ENCODE results near the gene CDKN2D.
"Not testable (repeated sequence)": the region's sequence is repeated elsewhere in the genome, so short reads cannot be mapped to it uniquely, and the experiment has no call there.

Gene CDKN2D

DNA sequence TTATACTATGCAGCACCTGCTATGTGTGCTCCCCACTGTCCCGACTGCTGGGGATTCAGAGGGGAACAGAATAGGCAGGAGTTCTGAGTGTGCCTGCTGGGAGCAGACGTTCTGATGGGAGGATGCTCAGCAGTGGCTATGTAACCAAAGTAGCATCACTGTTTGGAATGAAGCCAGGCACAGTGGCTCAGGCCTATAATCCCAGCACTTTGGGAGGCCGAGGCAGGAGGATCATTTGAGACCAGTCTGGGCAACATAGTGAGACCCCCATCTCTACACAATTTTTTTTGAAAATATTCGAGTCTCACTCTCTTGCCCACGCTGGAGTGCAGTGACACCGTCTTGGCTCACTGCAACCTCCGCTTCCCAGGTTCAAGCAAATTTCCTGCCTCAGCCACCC lies 19.0 kb downstream of the CDKN2D start:
- H3K4me3 ChIP-seq (ENCODE audit: low read depth in 1 of 2, low read length in 2 of 2): no peak overlapping the region
- H3K27ac ChIP-seq (ENCODE audit: low read length): no peak overlapping the region
- no peaks in the 10 kb centered on the region for H3K9me3 ChIP-seq (ENCODE audit: control insufficient read depth in 1 of 2, low read length in 2 of 2)
- H3K36me3 ChIP-seq (ENCODE audit: control insufficient read depth in 1 of 2, insufficient read depth in 2 of 2, low read length in 2 of 2): peaks cover 21 to 68% of the 10 kb centered on the region in 2 donors
- no peaks in the 10 kb centered on the region for H3K27me3 ChIP-seq (ENCODE audit: low read depth, low read length)
- H3K4me1 ChIP-seq (ENCODE audit: control insufficient read depth in 1 of 2, insufficient read depth in 2 of 2, low read length in 2 of 2): peaks cover 0 to 9% of the 10 kb centered on the region in 2 donors

DNA sequence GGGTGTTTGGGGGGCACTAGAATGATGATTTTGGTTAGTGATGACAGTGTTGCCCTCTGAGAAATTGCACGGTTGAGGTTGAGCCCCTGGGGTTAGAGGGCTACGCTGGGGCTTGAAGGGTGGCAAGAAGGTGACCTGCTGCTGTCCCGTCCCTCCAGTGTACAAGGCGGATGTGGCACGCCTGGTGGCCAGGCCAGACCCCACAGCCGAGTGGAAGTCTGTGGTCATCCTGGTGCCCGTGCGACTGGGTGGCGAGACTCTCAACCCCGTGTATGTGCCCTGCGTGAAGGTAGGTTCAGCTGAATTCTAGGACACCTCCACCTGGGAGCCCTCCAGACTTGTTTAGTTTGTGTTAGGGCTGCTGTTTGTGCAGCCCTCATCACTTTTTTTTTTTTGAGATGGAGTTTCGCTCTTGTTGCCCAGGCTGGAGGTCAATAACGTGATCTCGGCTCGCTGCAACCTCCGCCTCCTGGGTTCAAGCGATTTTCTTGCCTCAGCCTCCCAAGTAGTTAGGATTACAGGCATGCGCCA lies 20.0 kb downstream of the CDKN2D start:
- Histone ChIP-seq H3K9me3 (ENCODE audit: control insufficient read depth in 1 of 2, low read length in 2 of 2) (no peaks in the 10 kb centered on the region), H3K27ac (ENCODE audit: low read length) (no peak overlapping the region), H3K36me3 (ENCODE audit: control insufficient read depth in 1 of 2, insufficient read depth in 2 of 2, low read length in 2 of 2) (peaks cover 13 to 61% of the 10 kb centered on the region in 2 donors), H3K27me3 (ENCODE audit: low read depth, low read length) (no peaks in the 10 kb centered on the region), H3K4me3 (ENCODE audit: low read depth in 1 of 2, low read length in 2 of 2) (no peak overlapping the region), H3K4me1 (ENCODE audit: control insufficient read depth in 1 of 2, insufficient read depth in 2 of 2, low read length in 2 of 2) (peaks cover 0 to 15% of the 10 kb centered on the region in 2 donors)

DNA sequence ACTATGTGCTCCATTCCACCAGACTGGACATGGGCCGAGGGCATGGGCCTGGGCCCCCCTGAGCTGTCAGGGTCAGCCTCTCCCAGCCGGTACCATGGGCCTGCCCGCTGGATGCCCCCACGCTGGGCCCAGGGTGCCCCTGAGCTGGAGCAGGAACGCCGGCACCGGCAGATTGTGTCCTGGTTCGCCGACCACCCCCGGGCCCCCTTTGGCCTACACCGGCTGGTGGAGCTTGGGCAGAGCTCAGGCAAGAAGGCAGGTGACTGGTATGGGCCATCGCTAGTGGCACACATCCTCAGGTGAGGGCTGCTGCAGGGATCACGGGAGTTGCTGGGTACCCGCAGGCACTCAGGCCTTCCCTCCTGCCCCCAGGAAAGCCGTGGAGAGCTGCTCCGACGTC lies 22.0 kb downstream of the CDKN2D start:
- H3K4me1 ChIP-seq (ENCODE audit: control insufficient read depth in 1 of 2, insufficient read depth in 2 of 2, low read length in 2 of 2): peaks cover 0 to 19% of the 10 kb centered on the region in 2 donors
- H3K27ac ChIP-seq (ENCODE audit: low read length): no peak overlapping the region
- no peaks in the 10 kb centered on the region for H3K9me3 ChIP-seq (ENCODE audit: control insufficient read depth in 1 of 2, low read length in 2 of 2)
- H3K36me3 ChIP-seq (ENCODE audit: control insufficient read depth in 1 of 2, insufficient read depth in 2 of 2, low read length in 2 of 2): peaks cover 7 to 41% of the 10 kb centered on the region in 2 donors
- no peaks in the 10 kb centered on the region for H3K27me3 ChIP-seq (ENCODE audit: low read depth, low read length)
- H3K4me3 ChIP-seq (ENCODE audit: low read depth in 1 of 2, low read length in 2 of 2): no peak overlapping the region

DNA sequence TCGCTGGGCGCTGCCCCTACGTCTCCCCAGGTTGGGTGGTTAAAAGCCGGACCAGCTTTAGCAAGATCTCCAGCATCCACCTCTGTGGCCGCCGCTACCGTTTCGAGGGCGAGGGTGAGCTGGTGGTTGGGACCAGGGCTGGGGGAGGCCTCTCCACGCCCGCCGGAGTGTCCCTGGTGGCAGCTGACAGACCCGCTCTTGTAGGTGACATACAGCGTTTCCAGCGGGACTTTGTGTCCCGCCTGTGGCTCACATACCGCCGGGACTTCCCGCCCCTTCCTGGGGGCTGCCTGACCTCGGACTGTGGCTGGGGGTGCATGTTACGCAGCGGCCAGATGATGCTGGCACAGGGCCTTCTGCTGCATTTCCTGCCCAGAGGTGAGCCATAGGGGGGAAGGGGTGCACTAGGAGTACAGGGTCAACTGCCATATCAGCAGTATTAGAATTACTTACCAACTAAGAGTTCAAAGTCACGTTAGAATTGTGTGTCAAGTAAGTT lies 24.0 kb downstream of the CDKN2D start:
- no peaks in the 10 kb centered on the region for H3K9me3 ChIP-seq (ENCODE audit: control insufficient read depth in 1 of 2, low read length in 2 of 2)
- H3K27ac ChIP-seq (ENCODE audit: low read length): peak overlapping the region; percentile 72
- H3K27me3 ChIP-seq (ENCODE audit: low read depth, low read length): no peaks in the 10 kb centered on the region
- H3K4me3 ChIP-seq (ENCODE audit: low read depth in 1 of 2, low read length in 2 of 2): peak overlapping the region; percentile 81 to 85
- H3K36me3 ChIP-seq (ENCODE audit: control insufficient read depth in 1 of 2, insufficient read depth in 2 of 2, low read length in 2 of 2): peaks cover 7 to 25% of the 10 kb centered on the region in 2 donors
- H3K4me1 ChIP-seq (ENCODE audit: control insufficient read depth in 1 of 2, insufficient read depth in 2 of 2, low read length in 2 of 2): peaks cover 0 to 19% of the 10 kb centered on the region in 2 donors

DNA sequence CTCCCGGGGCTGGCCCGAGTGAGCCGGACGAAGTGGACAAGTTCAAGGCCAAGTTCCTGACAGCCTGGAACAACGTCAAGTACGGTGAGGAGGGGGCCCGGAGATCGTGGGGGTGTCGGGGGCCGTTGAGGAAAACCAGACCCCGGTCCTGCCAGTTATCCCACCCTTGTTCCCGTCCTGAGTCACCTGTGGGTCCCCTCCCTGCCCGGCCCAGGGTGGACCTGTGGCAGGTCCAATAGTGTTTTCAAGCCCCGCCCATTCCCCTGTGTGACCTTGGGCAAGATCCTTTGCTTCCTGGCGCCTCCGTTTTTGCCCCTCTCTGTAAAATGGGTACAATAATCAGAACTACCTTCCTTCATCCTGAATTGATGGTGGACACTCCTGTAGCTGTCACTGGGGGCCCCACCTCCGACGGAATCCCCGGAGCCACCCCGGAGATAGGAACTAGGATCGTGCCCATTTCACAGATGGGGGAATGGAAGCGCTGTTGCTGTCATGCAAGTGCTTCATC lies 24.5 kb downstream of the CDKN2D start:
- Histone ChIP-seq H3K9me3 (ENCODE audit: control insufficient read depth in 1 of 2, low read length in 2 of 2) (no peaks in the 10 kb centered on the region), H3K27ac (ENCODE audit: low read length) (peak overlapping the region; percentile 72), H3K27me3 (ENCODE audit: low read depth, low read length) (no peaks in the 10 kb centered on the region), H3K4me3 (ENCODE audit: low read depth in 1 of 2, low read length in 2 of 2) (peak overlapping the region; percentile 81 to 85), H3K36me3 (ENCODE audit: control insufficient read depth in 1 of 2, insufficient read depth in 2 of 2, low read length in 2 of 2) (peaks cover 7 to 21% of the 10 kb centered on the region in 2 donors), H3K4me1 (ENCODE audit: control insufficient read depth in 1 of 2, insufficient read depth in 2 of 2, low read length in 2 of 2) (peaks cover 0 to 19% of the 10 kb centered on the region in 2 donors)

DNA sequence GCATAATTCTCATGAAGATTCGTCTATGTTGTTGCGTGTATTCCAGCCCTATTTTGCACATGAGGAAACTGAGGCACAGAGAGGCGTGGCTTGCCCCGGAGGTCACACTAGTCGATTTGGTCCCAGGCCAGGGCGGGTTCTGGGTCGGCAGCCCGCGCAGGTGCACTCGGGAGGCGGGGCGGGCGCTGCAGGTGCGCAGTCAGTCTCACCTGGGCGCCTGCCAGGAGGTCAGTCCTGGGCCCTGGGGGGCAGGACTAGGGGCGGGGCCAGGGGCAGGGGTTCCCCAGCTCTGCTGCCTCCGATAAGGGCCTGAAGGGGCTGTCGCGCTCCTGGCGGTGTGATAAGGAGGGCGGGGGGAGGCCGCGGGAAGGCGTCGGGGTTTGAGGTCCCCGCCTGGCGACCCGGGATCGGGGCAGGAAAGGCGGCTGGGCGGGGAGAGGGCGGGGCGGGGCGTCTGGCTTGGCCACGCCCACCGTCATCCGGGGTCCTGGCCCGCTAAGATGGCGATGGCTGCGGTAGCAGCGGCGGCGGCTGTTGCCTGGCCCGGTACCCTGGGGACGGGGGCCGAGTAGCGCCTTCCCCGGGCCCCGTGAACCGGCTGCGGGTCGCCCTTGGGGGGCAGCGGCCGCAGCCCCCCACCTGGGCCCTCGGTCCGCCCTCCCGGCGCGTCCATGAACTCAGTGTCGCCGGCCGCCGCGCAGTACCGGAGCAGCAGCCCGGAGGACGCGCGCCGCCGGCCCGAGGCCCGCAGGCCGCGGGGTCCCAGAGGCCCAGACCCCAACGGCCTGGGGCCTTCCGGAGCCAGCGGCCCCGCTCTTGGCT lies 25.1 kb downstream of the CDKN2D start, which contains the start of gene ATG4D:
ATG4D (plus strand) TSS at position 485 of the 822 bp plus-strand sequence; CDS start at position 672, 187 bp downstream.
- Histone ChIP-seq H3K27me3 (ENCODE audit: low read depth, low read length) (no peaks in the 10 kb centered on the region), H3K4me1 (ENCODE audit: control insufficient read depth in 1 of 2, insufficient read depth in 2 of 2, low read length in 2 of 2) (peaks cover 0 to 19% of the 10 kb centered on the region in 2 donors), H3K4me3 (ENCODE audit: low read depth in 1 of 2, low read length in 2 of 2) (peak within 1 kb of the TSS; percentile 81 to 85), H3K27ac (ENCODE audit: low read length) (peak within 1 kb of the TSS; percentile 72), H3K36me3 (ENCODE audit: control insufficient read depth in 1 of 2, insufficient read depth in 2 of 2, low read length in 2 of 2) (peaks cover 4 to 14% of the 10 kb centered on the region in 2 donors), H3K9me3 (ENCODE audit: control insufficient read depth in 1 of 2, low read length in 2 of 2) (no peaks in the 10 kb centered on the region)

DNA sequence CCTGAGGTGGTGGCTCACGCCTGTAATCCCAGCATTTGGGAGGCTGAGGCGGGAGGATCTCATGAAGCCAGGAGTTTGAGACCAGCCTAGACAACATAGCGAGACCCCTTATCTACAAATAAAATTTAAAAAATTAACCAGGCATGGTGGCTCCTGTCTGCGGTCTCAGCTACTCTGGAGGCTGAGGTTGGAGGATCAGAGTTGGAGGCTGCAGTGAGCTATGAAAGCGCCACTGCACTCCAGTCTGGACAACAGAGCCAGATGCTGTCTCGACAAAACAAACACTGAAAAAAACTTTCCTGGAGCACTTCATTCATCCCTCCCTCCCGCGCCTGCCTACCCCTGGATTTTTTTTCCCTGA lies 25.7 kb downstream of the CDKN2D start:
- no peaks in the 10 kb centered on the region for H3K27me3 ChIP-seq (ENCODE audit: low read depth, low read length)
- H3K9me3 ChIP-seq (ENCODE audit: control insufficient read depth in 1 of 2, low read length in 2 of 2): no peaks in the 10 kb centered on the region
- no peak overlapping the region for H3K27ac ChIP-seq (ENCODE audit: low read length)
- H3K4me1 ChIP-seq (ENCODE audit: control insufficient read depth in 1 of 2, insufficient read depth in 2 of 2, low read length in 2 of 2): peaks cover 0 to 19% of the 10 kb centered on the region in 2 donors
- peak overlapping the region; percentile 42 to 85 for H3K4me3 ChIP-seq (ENCODE audit: low read depth in 1 of 2, low read length in 2 of 2)
- peaks cover 0 to 9% of the 10 kb centered on the region in 2 donors for H3K36me3 ChIP-seq (ENCODE audit: control insufficient read depth in 1 of 2, insufficient read depth in 2 of 2, low read length in 2 of 2)

DNA sequence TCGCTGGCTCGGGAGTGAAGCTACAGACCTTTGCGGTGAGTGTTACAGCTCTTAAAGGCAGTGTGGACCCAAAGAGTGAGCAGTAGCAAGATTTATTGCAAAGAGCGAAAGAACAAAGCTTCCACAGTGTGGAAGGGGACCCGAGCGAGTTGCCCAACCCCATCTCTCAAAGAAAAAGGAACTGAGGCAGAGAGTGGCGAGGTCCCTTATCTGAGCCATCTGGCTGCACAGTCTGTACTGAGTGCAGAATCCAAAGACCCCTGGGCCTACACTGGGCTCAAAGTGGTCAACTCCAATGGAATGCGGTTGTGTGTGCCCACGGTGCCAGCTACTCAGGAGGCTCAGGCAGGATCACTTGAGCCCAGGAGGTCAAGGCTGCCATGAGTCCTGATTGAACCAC lies 29.8 kb downstream of the CDKN2D start:
- not testable (repeated sequence) for H3K9me3 ChIP-seq (ENCODE audit: control insufficient read depth in 1 of 2, low read length in 2 of 2); H3K4me3 ChIP-seq (ENCODE audit: low read depth in 1 of 2, low read length in 2 of 2); H3K4me1 ChIP-seq (ENCODE audit: control insufficient read depth in 1 of 2, insufficient read depth in 2 of 2, low read length in 2 of 2); H3K27ac ChIP-seq (ENCODE audit: low read length); H3K36me3 ChIP-seq (ENCODE audit: control insufficient read depth in 1 of 2, insufficient read depth in 2 of 2, low read length in 2 of 2); H3K27me3 ChIP-seq (ENCODE audit: low read depth, low read length)

DNA sequence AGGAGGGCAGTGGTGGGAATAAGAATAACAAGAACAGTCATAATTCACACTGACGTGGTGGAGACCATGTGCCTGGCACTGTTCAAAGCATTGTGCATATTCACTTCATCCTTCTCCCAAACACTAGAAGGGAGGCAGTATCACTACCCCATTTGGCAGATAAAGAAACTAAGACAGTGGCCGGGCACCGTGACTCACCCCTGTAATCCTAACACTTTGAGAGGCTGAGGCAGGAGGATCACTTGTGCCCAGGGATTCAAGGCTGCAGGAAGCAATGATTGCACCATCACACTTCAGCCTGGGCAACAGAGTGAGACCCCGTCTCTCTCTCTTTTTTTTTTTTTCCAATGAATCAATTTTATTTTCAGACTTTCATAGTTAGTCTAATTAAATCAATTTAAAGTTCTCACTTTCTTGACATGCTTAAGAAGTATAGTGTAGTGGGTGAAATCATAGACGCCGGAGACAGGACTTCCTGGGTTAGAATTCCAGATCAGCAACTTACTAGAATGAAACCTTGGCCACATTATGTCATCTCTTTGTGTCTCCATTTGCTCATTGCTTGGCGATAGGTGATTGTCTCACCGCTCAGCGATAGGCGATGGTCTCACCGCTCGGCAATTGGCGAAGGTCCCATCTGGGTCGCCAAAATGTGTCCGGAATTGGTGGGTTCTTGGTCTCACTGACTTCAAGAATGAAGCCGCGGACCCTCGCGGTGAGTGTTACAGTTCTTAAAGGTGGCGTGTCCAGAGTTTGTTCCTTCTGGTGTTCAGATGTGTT lies 30.4 kb downstream of the CDKN2D start:
- Histone ChIP-seq H3K4me3 (ENCODE audit: low read depth in 1 of 2, low read length in 2 of 2) (no peak overlapping the region), H3K9me3 (ENCODE audit: control insufficient read depth in 1 of 2, low read length in 2 of 2) (no peaks in the 10 kb centered on the region), H3K27me3 (ENCODE audit: low read depth, low read length) (no peaks in the 10 kb centered on the region), H3K36me3 (ENCODE audit: control insufficient read depth in 1 of 2, insufficient read depth in 2 of 2, low read length in 2 of 2) (no peaks in the 10 kb centered on the region), H3K27ac (ENCODE audit: low read length) (no peak overlapping the region), H3K4me1 (ENCODE audit: control insufficient read depth in 1 of 2, insufficient read depth in 2 of 2, low read length in 2 of 2) (peaks cover 0 to 3% of the 10 kb centered on the region in 2 donors)

DNA sequence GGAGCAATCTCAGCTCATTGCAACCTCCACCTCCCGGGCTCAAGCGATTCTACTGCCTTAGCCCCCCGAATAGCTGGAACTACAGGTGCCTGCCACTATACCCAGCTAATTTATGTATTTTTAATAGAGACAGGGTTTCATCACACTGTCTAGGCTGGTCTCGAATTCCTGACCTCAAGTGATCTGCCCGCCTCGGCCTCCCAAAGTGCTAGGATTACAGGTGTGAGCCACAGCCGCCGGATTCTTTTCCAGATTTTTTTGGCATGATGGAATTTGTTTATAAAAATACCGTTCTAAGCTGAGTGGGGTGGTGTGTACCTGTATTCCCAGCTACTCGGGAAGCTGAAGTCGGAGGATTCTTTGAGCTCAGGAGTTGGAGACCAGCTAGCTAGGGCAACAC lies 31.1 kb downstream of the CDKN2D start:
- Histone ChIP-seq H3K4me3 (ENCODE audit: low read depth in 1 of 2, low read length in 2 of 2) (no peak overlapping the region), H3K27me3 (ENCODE audit: low read depth, low read length) (no peaks in the 10 kb centered on the region), H3K9me3 (ENCODE audit: control insufficient read depth in 1 of 2, low read length in 2 of 2) (no peaks in the 10 kb centered on the region), H3K36me3 (ENCODE audit: control insufficient read depth in 1 of 2, insufficient read depth in 2 of 2, low read length in 2 of 2) (no peaks in the 10 kb centered on the region), H3K27ac (ENCODE audit: low read length) (no peak overlapping the region), H3K4me1 (ENCODE audit: control insufficient read depth in 1 of 2, insufficient read depth in 2 of 2, low read length in 2 of 2) (no peaks in the 10 kb centered on the region)

DNA sequence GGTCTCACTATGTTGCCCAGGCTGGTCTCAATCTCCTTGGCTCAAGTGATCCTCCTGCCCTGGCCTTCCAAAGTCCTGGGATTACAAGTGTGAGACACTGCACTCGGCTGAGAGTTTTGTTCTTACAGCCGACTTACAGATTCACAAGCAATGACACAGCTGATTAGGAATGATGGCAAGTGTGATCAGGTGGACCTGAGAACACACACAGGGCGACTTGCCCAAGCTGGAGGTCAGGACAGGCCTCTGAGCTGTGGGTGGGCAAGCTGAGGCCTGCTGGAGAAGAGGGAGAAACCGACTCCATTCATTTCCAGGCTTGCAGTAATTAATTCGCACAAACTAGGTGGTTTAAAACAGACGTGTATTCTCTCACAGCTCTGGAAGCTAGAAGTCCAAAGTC lies 33.2 kb downstream of the CDKN2D start:
- H3K27me3 ChIP-seq (ENCODE audit: low read depth, low read length): no peaks in the 10 kb centered on the region
- H3K27ac ChIP-seq (ENCODE audit: low read length): no peak overlapping the region
- no peak overlapping the region for H3K4me3 ChIP-seq (ENCODE audit: low read depth in 1 of 2, low read length in 2 of 2)
- H3K9me3 ChIP-seq (ENCODE audit: control insufficient read depth in 1 of 2, low read length in 2 of 2): no peaks in the 10 kb centered on the region
- H3K36me3 ChIP-seq (ENCODE audit: control insufficient read depth in 1 of 2, insufficient read depth in 2 of 2, low read length in 2 of 2): no peaks in the 10 kb centered on the region
- H3K4me1 ChIP-seq (ENCODE audit: control insufficient read depth in 1 of 2, insufficient read depth in 2 of 2, low read length in 2 of 2): no peaks in the 10 kb centered on the region
